ENCODE measurements around the gene EPC1. TPM values are rescaled to one million over a fixed set of nuclear protein-coding genes. Genes with fewer than 3 reads are reported as not detected.

EPC1 gene
- polyA plus RNA-seq, 2 of the 4 experiments (the other 2 are of a cell fraction), result 14.7 to 47.2 TPM

- no peak for TF ChIP-seq CTCF (IDR thresholded peaks at IDR 0.05)
These were observed 83.7 kb downstream of the EPC1 start (continued) for GRCh38 chr10:32263300-32263699.

- TF ChIP-seq FOSB (CRISPR knock-in tag; IDR thresholded peaks at IDR 0.05) (no peak), PHF8 (IDR thresholded peaks at IDR 0.05; ENCODE audit: borderline replicate concordance, low read depth) (no peak), ZFP36 (IDR thresholded peaks at IDR 0.05; ENCODE audit: borderline replicate concordance, partially characterized antibody) (no peak), HOXA7 (CRISPR knock-in tag; IDR thresholded peaks at IDR 0.05) (no peak), ELK1 (IDR thresholded peaks at IDR 0.05; ENCODE audit: low read depth, low read length) (no peak), CHD2 (IDR thresholded peaks at IDR 0.05; ENCODE audit: low read length, partially characterized antibody) (no peak), CTCF (IDR thresholded peaks at IDR 0.05) (no peak), TFCP2L1 (CRISPR knock-in tag; IDR thresholded peaks at IDR 0.05) (no peak), KDM1A (IDR thresholded peaks at IDR 0.05; ENCODE audit: low read depth) (no peak), MAFK (IDR thresholded peaks at IDR 0.05; ENCODE audit: partially characterized antibody) (no peak), NPAS2 (CRISPR knock-in tag; IDR thresholded peaks at IDR 0.05; ENCODE audit: borderline replicate concordance) (no peak), BCL3 (IDR thresholded peaks at IDR 0.05) (no peak), RFX5 (IDR thresholded peaks at IDR 0.05) (no peak), EP300 (IDR thresholded peaks at IDR 0.05) (no peak)
- TF ChIP-seq, protein P1, sequence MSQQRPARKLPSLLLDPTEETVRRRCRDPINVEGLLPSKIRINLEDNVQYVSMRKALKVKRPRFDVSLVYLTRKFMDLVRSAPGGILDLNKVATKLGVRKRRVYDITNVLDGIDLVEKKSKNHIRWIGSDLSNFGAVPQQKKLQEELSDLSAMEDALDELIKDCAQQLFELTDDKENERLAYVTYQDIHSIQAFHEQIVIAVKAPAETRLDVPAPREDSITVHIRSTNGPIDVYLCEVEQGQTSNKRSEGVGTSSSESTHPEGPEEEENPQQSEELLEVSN (IDR thresholded peaks at IDR 0.05; ENCODE audit: borderline replicate concordance, low read depth), result no peak
- POLR2A ChIA-PET, result no interaction called here
- no peak overlapping the region for H3K4me2 ChIP-seq
- FAIRE-seq (no peak), DNase-seq (ENCODE audit: low read depth in 1 of 2, low spot score in 1 of 2) (no peak), ATAC-seq (no peak)
- no peak overlapping the region for H3K27ac ChIP-seq
- CTCF ChIA-PET, result interaction anchor here (0.7 to 1.3 kb wide), 4 partner anchors 55 to 386 kb away, joined by 3 to 6 read pairs (median 3); no protein-coding TSS in a partner anchor
- WGBS (ENCODE audit: missing lambda C conversion rate), result 94% methylated on average over 4 of the region's 4 CpGs
- no peaks in the 10 kb centered on the region for H3K9me3 ChIP-seq
- H3K4me3 ChIP-seq, result no peak overlapping the region
- H3K4me1 ChIP-seq, result 0 out of 3 replicates have a peak, but pooled peaks cover 3% of the 10 kb centered on the region
These were observed 87.4 kb downstream of the EPC1 start for GRCh38 chr10:32259551-32259950.

Data from A549 (cell line).